Neural cell (in vitro differentiated cells): ENCODE results near the gene PPP1R12B. TPM values are rescaled to one million over a fixed set of nuclear protein-coding genes. Genes with fewer than 3 reads are reported as not detected.
"Not testable (repeated sequence)": the region's sequence is repeated elsewhere in the genome, so short reads cannot be mapped to it uniquely, and the experiment has no call there.

Experiments used
- H2AFZ ChIP-seq: fragments of 200-600, 300-800 bp; sonication (generic), shearing (Covaris generic); 2 replicates; pipeline ENCODE4 v1.6.0; 2014; ENCODE audit warnings: low read depth, mild to moderate bottlenecking, antibody characterized with exemption, low read length, moderate library complexity
- H3F3A ChIP-seq: fragments of 200-600 bp; shearing (Covaris generic); 2 replicates; pipeline ENCODE4 v1.6.1; 2016; ENCODE audit warnings: mild to moderate bottlenecking, moderate library complexity, mixed read lengths, antibody characterized with exemption, low read length; ENCODE audit not compliant: insufficient read depth, poor library complexity, severe bottlenecking
- H3K27ac ChIP-seq: fragments of 200-600, 300-800 bp; sonication (generic), shearing (Covaris generic); 2 replicates; pipeline ENCODE4 v1.5.1; 2014; ENCODE audit warnings: mild to moderate bottlenecking, low read length, moderate library complexity
- H3K27me3 ChIP-seq: fragments of 300-800, 200-600 bp; sonication (generic), shearing (Covaris generic); 2 replicates; pipeline ENCODE4 v1.6.0; 2014; ENCODE audit warnings: mild to moderate bottlenecking, low read depth, low read length, moderate library complexity; ENCODE audit not compliant: insufficient read depth
- H3K36me3 ChIP-seq: fragments of 300-800, 200-600 bp; sonication (generic), shearing (Covaris generic); 2 replicates; pipeline ENCODE4 v1.5.1; 2014; ENCODE audit warnings: mild to moderate bottlenecking, antibody characterized with exemption, low read length, moderate library complexity; ENCODE audit not compliant: insufficient read depth
- H3K4me2 ChIP-seq: fragments of 300-800, 200-600 bp; sonication (generic), shearing (Covaris generic); 2 replicates; pipeline ENCODE4 v1.6.0; 2014; ENCODE audit warnings: mild to moderate bottlenecking, low read length
- H3K4me3 ChIP-seq: fragments of 300-800, 200-600 bp; sonication (generic), shearing (Covaris generic); 2 replicates; pipeline ENCODE4 v1.5.1; 2014; ENCODE audit warnings: mild to moderate bottlenecking, low read length, moderate library complexity
- H3K79me2 ChIP-seq: fragments of 200-600 bp; shearing (Covaris generic); replicated peaks from 2 replicates; pipeline ENCODE4 v1.6.0; 2014; ENCODE audit warnings: mild to moderate bottlenecking, low read length, moderate library complexity; ENCODE audit not compliant: insufficient read depth
- H3K9ac ChIP-seq: fragments of 300-800, 200-600 bp; sonication (generic), shearing (Covaris generic); 2 replicates; pipeline ENCODE4 v1.6.1; 2016; ENCODE audit warnings: mild to moderate bottlenecking, low read length, mixed read lengths
- H3K9me2 ChIP-seq: fragments of 200-600 bp; shearing (Covaris generic); 2 replicates; pipeline ENCODE4 v1.6.1; 2016; ENCODE audit warnings: mild to moderate bottlenecking, low read length, mixed read lengths; ENCODE audit not compliant: insufficient read depth
- H3K9me3 ChIP-seq: fragments of 200-600, 300-800 bp; sonication (generic), shearing (Covaris generic); 2 replicates; pipeline ENCODE4 v1.6.1; 2016; ENCODE audit warnings: mild to moderate bottlenecking, mixed run types, low read length, moderate library complexity, mixed read lengths
- H4K20me1 ChIP-seq: fragments of 200-600 bp; shearing (Covaris generic); 2 replicates; pipeline ENCODE4 v1.6.1; 2016; ENCODE audit warnings: mild to moderate bottlenecking, mixed run types; ENCODE audit not compliant: insufficient read depth
- CTCF ChIP-seq: fragments of 450-650 bp; IDR thresholded peaks from 2 replicates; pipeline ENCODE4 v1.5.1; 2014; ENCODE audit warnings: antibody characterized with exemption, mild to moderate bottlenecking, moderate library complexity; ENCODE audit not compliant: poor library complexity, severe bottlenecking
- EP300 ChIP-seq: fragments of 450-650 bp; conservative IDR thresholded peaks from 2 replicates; pipeline ENCODE4 v1.6.1; 2014; ENCODE audit warnings: antibody characterized with exemption, mild to moderate bottlenecking, moderate library complexity; ENCODE audit not compliant: poor library complexity, severe bottlenecking
- EZH2 ChIP-seq: fragments of 200-600, 300-800 bp; shearing (Covaris generic), sonication (generic); IDR thresholded peaks from 2 replicates; pipeline ENCODE4 v1.6.1; 2014; ENCODE audit warnings: antibody characterized with exemption, low read length, borderline replicate concordance, mild to moderate bottlenecking; ENCODE audit not compliant: insufficient read depth, poor library complexity, severe bottlenecking
- MXI1 ChIP-seq: fragments of 450-650 bp; conservative IDR thresholded peaks from 2 replicates; pipeline ENCODE4 v1.6.1; 2014; ENCODE audit warnings: antibody characterized with exemption, mild to moderate bottlenecking; ENCODE audit not compliant: poor library complexity, severe bottlenecking
- POLR2AphosphoS5 ChIP-seq: IDR thresholded peaks from 2 replicates; pipeline ENCODE4 v1.6.1; 2012
- RAD21 ChIP-seq: fragments of 450-650 bp; conservative IDR thresholded peaks from 2 replicates; pipeline ENCODE4 v1.6.1; 2014; ENCODE audit warnings: antibody characterized with exemption, mild to moderate bottlenecking, moderate library complexity
- REST ChIP-seq: IDR thresholded peaks from 2 replicates; pipeline ENCODE4 v1.6.1; 2012; ENCODE audit warnings: borderline replicate concordance
- SMC3 ChIP-seq: fragments of 450-650 bp; conservative IDR thresholded peaks from 2 replicates; pipeline ENCODE4 v1.6.1; 2014; ENCODE audit warnings: antibody characterized with exemption, mild to moderate bottlenecking, moderate library complexity; ENCODE audit not compliant: poor library complexity
- TAF1 ChIP-seq: IDR thresholded peaks from 2 replicates; pipeline ENCODE4 v1.6.1; 2012; ENCODE audit warnings: low read depth
- polyA plus RNA-seq: library from polyadenylated mRNA; depleted of rRNA; stranded (reverse); fragments of >200 nt; gene quantifications from 2 replicates; pipeline ENCODE4 v1.2.3, GENCODE V29; 2014

PPP1R12B gene
- polyA plus RNA-seq, 1 donor from 2014 or later: 9.8 TPM

GRCh38 chr1:202411422-202411821 is 62.9 kb downstream of the PPP1R12B start:
- Histone ChIP-seq H3K27ac (no peak overlapping the region), H4K20me1 (no peaks in the 10 kb centered on the region), H3F3A (no peaks in the 10 kb centered on the region), H3K4me3 (no peak overlapping the region), H3K9ac (no peak overlapping the region), H3K36me3 (no peaks in the 10 kb centered on the region), H3K79me2 (no peaks in the 10 kb centered on the region), H3K9me3 (no peaks in the 10 kb centered on the region), H2AFZ (no peak overlapping the region), H3K9me2 (no peaks in the 10 kb centered on the region), H3K4me2 (no peak overlapping the region), H3K27me3 (no peaks in the 10 kb centered on the region)
- TF ChIP-seq CTCF (no peak), MXI1 (no peak), EZH2 (no peak), REST (no peak), POLR2AphosphoS5 (no peak), EP300 (no peak), SMC3 (no peak), TAF1 (no peak)

GRCh38 chr1:202412421-202412820 is 63.9 kb downstream of the PPP1R12B start:
- H3F3A ChIP-seq, H3K79me2 ChIP-seq, H3K9ac ChIP-seq, H4K20me1 ChIP-seq, H3K4me2 ChIP-seq, H3K9me3 ChIP-seq, H2AFZ ChIP-seq, H3K4me3 ChIP-seq, H3K27me3 ChIP-seq, H3K9me2 ChIP-seq, H3K36me3 ChIP-seq, H3K27ac ChIP-seq: not testable (repeated sequence)

GRCh38 chr1:202416641-202417040 is 68.1 kb downstream of the PPP1R12B start:
- H3K27me3 ChIP-seq: no peaks in the 10 kb centered on the region
- H3K4me2 ChIP-seq: no peak overlapping the region
- H3K36me3 ChIP-seq: no peaks in the 10 kb centered on the region
- no peak overlapping the region for H3K9ac ChIP-seq
- no peak overlapping the region for H2AFZ ChIP-seq
- no peaks in the 10 kb centered on the region for H3K9me2 ChIP-seq
- TF ChIP-seq CTCF: no peak
- TF ChIP-seq TAF1: no peak
- no peak for TF ChIP-seq MXI1
- no peak for TF ChIP-seq SMC3
- TF ChIP-seq POLR2AphosphoS5: no peak
- no peak for TF ChIP-seq RAD21
- no peak for TF ChIP-seq EP300
- no peak for TF ChIP-seq REST
- no peak for TF ChIP-seq EZH2
- H3F3A ChIP-seq: no peaks in the 10 kb centered on the region
- no peaks in the 10 kb centered on the region for H3K79me2 ChIP-seq
- no peaks in the 10 kb centered on the region for H3K9me3 ChIP-seq
- no peak overlapping the region for H3K4me3 ChIP-seq
- H4K20me1 ChIP-seq: no peaks in the 10 kb centered on the region
- no peak overlapping the region for H3K27ac ChIP-seq
